Mesothelial cell of epicardium (in vitro differentiated cells): ENCODE measurements around the gene HIVEP3. TPM values are rescaled to one million over a fixed set of nuclear protein-coding genes. Genes with fewer than 3 reads are reported as not detected.

Experiments used
- DNase-seq, 2 experiments: peaks; one replicate each; pipeline ENCODE4 v3.0.0; 2021; ENCODE audit warnings: low spot score in 2 of 2; ENCODE audit not compliant: unreplicated experiment in 2 of 2
- H3K27ac Mint-ChIP-seq: 2 replicates; pipeline ENCODE4 v1.8.0; 2021; ENCODE audit warnings: mixed read lengths
- H3K27me3 Mint-ChIP-seq: 2 replicates; pipeline ENCODE4 v1.8.0; 2021; ENCODE audit warnings: low read depth, mixed read lengths
- H3K36me3 Mint-ChIP-seq: 2 replicates; pipeline ENCODE4 v1.8.0; 2021; ENCODE audit warnings: mixed read lengths
- H3K4me1 Mint-ChIP-seq: 2 replicates; pipeline ENCODE4 v1.8.0; 2021; ENCODE audit warnings: mixed read lengths
- H3K4me3 Mint-ChIP-seq: 2 replicates; pipeline ENCODE4 v1.8.0; 2021; ENCODE audit warnings: mild to moderate bottlenecking, moderate library complexity, mixed read lengths
- H3K9me3 Mint-ChIP-seq: 2 replicates; pipeline ENCODE4 v1.8.0; 2021; ENCODE audit warnings: mixed read lengths
- CTCF ChIP-seq: fragments of 200-600 bp; sonication (generic); IDR thresholded peaks from one replicate; pipeline ENCODE4 v1.5.0; 2021; ENCODE audit warnings: antibody characterized with exemption; ENCODE audit not compliant: unreplicated experiment
- total RNA-seq: library from RNA; stranded (reverse); gene quantifications from 3 replicates; pipeline ENCODE4 v1.2.1, GENCODE V29; 2021

The HIVEP3 gene
- total RNA-seq, 1 donor from 2014 or later: 8.9 TPM

GRCh38 chr1:41733725-41734124, 185.0 kb downstream of the HIVEP3 start:
- Mint-ChIP-seq H3K4me3 (no peak overlapping the region), H3K36me3 (no peaks in the 10 kb centered on the region), H3K27me3 (peaks cover 3% of the 10 kb centered on the region), H3K4me1 (peaks cover 8% of the 10 kb centered on the region), H3K9me3 (no peaks in the 10 kb centered on the region), H3K27ac (no peak overlapping the region)
- no peak for TF ChIP-seq CTCF
- no peak for DNase-seq

- TF ChIP-seq CTCF: no peak
- no peak for DNase-seq
- peaks cover 11% of the 10 kb centered on the region for H3K4me1 Mint-ChIP-seq
- H3K27ac Mint-ChIP-seq: no peak overlapping the region
- no peak overlapping the region for H3K4me3 Mint-ChIP-seq
- H3K36me3 Mint-ChIP-seq: no peaks in the 10 kb centered on the region
- peaks cover 3% of the 10 kb centered on the region for H3K27me3 Mint-ChIP-seq
- H3K9me3 Mint-ChIP-seq: no peaks in the 10 kb centered on the region
Observed at GRCh38 chr1:41733021-41733420, 185.7 kb downstream of the HIVEP3 start.

- no peak for TF ChIP-seq CTCF
Observed at GRCh38 chr1:41731516-41732030, 187.1 kb downstream of the HIVEP3 start.

GRCh38 chr1:41730806-41731205, 187.9 kb downstream of the HIVEP3 start:
- DNase-seq: no peak
- Mint-ChIP-seq H3K9me3 (no peaks in the 10 kb centered on the region), H3K4me1 (peaks cover 11% of the 10 kb centered on the region), H3K4me3 (no peak overlapping the region), H3K27ac (no peak overlapping the region), H3K27me3 (peaks cover 3% of the 10 kb centered on the region), H3K36me3 (no peaks in the 10 kb centered on the region)
- no peak for TF ChIP-seq CTCF

More at GRCh38 chr1:41731516-41732030, 187.1 kb downstream of the HIVEP3 start:
- H3K4me1 Mint-ChIP-seq: peaks cover 11% of the 10 kb centered on the region
- no peak for DNase-seq
- no peaks in the 10 kb centered on the region for H3K36me3 Mint-ChIP-seq
- H3K27me3 Mint-ChIP-seq: peaks cover 3% of the 10 kb centered on the region
- no peak overlapping the region for H3K27ac Mint-ChIP-seq
- H3K9me3 Mint-ChIP-seq: no peaks in the 10 kb centered on the region
- H3K4me3 Mint-ChIP-seq: no peak overlapping the region

GRCh38 chr1:41728403-41729202, 190.1 kb downstream of the HIVEP3 start:
- Mint-ChIP-seq H3K27me3 (no peaks in the 10 kb centered on the region), H3K4me1 (peaks cover 3% of the 10 kb centered on the region), H3K36me3 (no peaks in the 10 kb centered on the region), H3K4me3 (no peak overlapping the region), H3K27ac (no peak overlapping the region), H3K9me3 (no peaks in the 10 kb centered on the region)
- TF ChIP-seq CTCF: no peak
- DNase-seq: no peak
